ENCODE results near the gene BPIFB1.

The BPIFB1 gene

GRCh38 chr20:33305589-33306057, 22.6 kb downstream of the BPIFB1 start:
- Histone ChIP-seq H3K36me3 (ENCODE audit: control insufficient read depth, insufficient read depth, low read length) (no peaks in the 10 kb centered on the region), H3K4me3 (ENCODE audit: low read length) (no peak overlapping the region), H3K9ac (ENCODE audit: low read length) (no peak overlapping the region), H3K4me1 (ENCODE audit: control insufficient read depth, insufficient read depth, low read length) (no peaks in the 10 kb centered on the region), H3K27me3 (ENCODE audit: control insufficient read depth, insufficient read depth, low read length) (no peaks in the 10 kb centered on the region), H3K9me3 (ENCODE audit: control insufficient read depth, low read length) (no peaks in the 10 kb centered on the region)

GRCh38 chr20:33306228-33306627, 23.2 kb downstream of the BPIFB1 start:
- H3K4me3 ChIP-seq (ENCODE audit: low read length) = no peak overlapping the region
- H3K36me3 ChIP-seq (ENCODE audit: control insufficient read depth, insufficient read depth, low read length) = no peaks in the 10 kb centered on the region
- no peaks in the 10 kb centered on the region for H3K9me3 ChIP-seq (ENCODE audit: control insufficient read depth, low read length)
- H3K27me3 ChIP-seq (ENCODE audit: control insufficient read depth, insufficient read depth, low read length) = no peaks in the 10 kb centered on the region
- H3K9ac ChIP-seq (ENCODE audit: low read length) = no peak overlapping the region
- H3K4me1 ChIP-seq (ENCODE audit: control insufficient read depth, insufficient read depth, low read length) = no peaks in the 10 kb centered on the region

- Histone ChIP-seq H3K27me3 (ENCODE audit: control insufficient read depth, insufficient read depth, low read length) (no peaks in the 10 kb centered on the region), H3K4me3 (ENCODE audit: low read length) (no peak overlapping the region), H3K9ac (ENCODE audit: low read length) (no peak overlapping the region), H3K4me1 (ENCODE audit: control insufficient read depth, insufficient read depth, low read length) (no peaks in the 10 kb centered on the region), H3K36me3 (ENCODE audit: control insufficient read depth, insufficient read depth, low read length) (no peaks in the 10 kb centered on the region), H3K9me3 (ENCODE audit: control insufficient read depth, low read length) (no peaks in the 10 kb centered on the region)
These were observed 23.8 kb downstream of the BPIFB1 start for GRCh38 chr20:33306807-33307206.

- H3K9ac ChIP-seq (ENCODE audit: low read length) = no peak overlapping the region
- no peaks in the 10 kb centered on the region for H3K27me3 ChIP-seq (ENCODE audit: control insufficient read depth, insufficient read depth, low read length)
- H3K4me3 ChIP-seq (ENCODE audit: low read length) = no peak overlapping the region
- no peaks in the 10 kb centered on the region for H3K36me3 ChIP-seq (ENCODE audit: control insufficient read depth, insufficient read depth, low read length)
- H3K4me1 ChIP-seq (ENCODE audit: control insufficient read depth, insufficient read depth, low read length) = no peaks in the 10 kb centered on the region
- H3K9me3 ChIP-seq (ENCODE audit: control insufficient read depth, low read length) = no peaks in the 10 kb centered on the region
These were observed 25.7 kb downstream of the BPIFB1 start for GRCh38 chr20:33308668-33309067.

- Histone ChIP-seq H3K36me3 (ENCODE audit: control insufficient read depth, insufficient read depth, low read length) (no peaks in the 10 kb centered on the region), H3K9ac (ENCODE audit: low read length) (no peak overlapping the region), H3K27me3 (ENCODE audit: control insufficient read depth, insufficient read depth, low read length) (no peaks in the 10 kb centered on the region), H3K4me3 (ENCODE audit: low read length) (no peak overlapping the region), H3K4me1 (ENCODE audit: control insufficient read depth, insufficient read depth, low read length) (no peaks in the 10 kb centered on the region), H3K9me3 (ENCODE audit: control insufficient read depth, low read length) (no peaks in the 10 kb centered on the region)
These were observed 26.6 kb downstream of the BPIFB1 start for GRCh38 chr20:33309631-33310030.

GRCh38 chr20:33310327-33310899, 27.4 kb downstream of the BPIFB1 start:
- H3K4me3 ChIP-seq (ENCODE audit: low read length) = no peak overlapping the region
- H3K36me3 ChIP-seq (ENCODE audit: control insufficient read depth, insufficient read depth, low read length) = no peaks in the 10 kb centered on the region
- H3K4me1 ChIP-seq (ENCODE audit: control insufficient read depth, insufficient read depth, low read length) = no peaks in the 10 kb centered on the region
- no peaks in the 10 kb centered on the region for H3K27me3 ChIP-seq (ENCODE audit: control insufficient read depth, insufficient read depth, low read length)
- no peaks in the 10 kb centered on the region for H3K9me3 ChIP-seq (ENCODE audit: control insufficient read depth, low read length)
- no peak overlapping the region for H3K9ac ChIP-seq (ENCODE audit: low read length)

- no peaks in the 10 kb centered on the region for H3K36me3 ChIP-seq (ENCODE audit: control insufficient read depth, insufficient read depth, low read length)
- H3K4me1 ChIP-seq (ENCODE audit: control insufficient read depth, insufficient read depth, low read length) = no peaks in the 10 kb centered on the region
- H3K9me3 ChIP-seq (ENCODE audit: control insufficient read depth, low read length) = no peaks in the 10 kb centered on the region
- H3K27me3 ChIP-seq (ENCODE audit: control insufficient read depth, insufficient read depth, low read length) = no peaks in the 10 kb centered on the region
- no peak overlapping the region for H3K9ac ChIP-seq (ENCODE audit: low read length)
- H3K4me3 ChIP-seq (ENCODE audit: low read length) = no peak overlapping the region
These were observed 28.0 kb downstream of the BPIFB1 start for GRCh38 chr20:33311011-33311410.

GRCh38 chr20:33311996-33312395, 29.0 kb downstream of the BPIFB1 start:
- H3K9me3 ChIP-seq (ENCODE audit: control insufficient read depth, low read length) = no peaks in the 10 kb centered on the region
- no peak overlapping the region for H3K4me3 ChIP-seq (ENCODE audit: low read length)
- H3K4me1 ChIP-seq (ENCODE audit: control insufficient read depth, insufficient read depth, low read length) = no peaks in the 10 kb centered on the region
- no peak overlapping the region for H3K9ac ChIP-seq (ENCODE audit: low read length)
- H3K36me3 ChIP-seq (ENCODE audit: control insufficient read depth, insufficient read depth, low read length) = no peaks in the 10 kb centered on the region
- no peaks in the 10 kb centered on the region for H3K27me3 ChIP-seq (ENCODE audit: control insufficient read depth, insufficient read depth, low read length)

- H3K36me3 ChIP-seq (ENCODE audit: control insufficient read depth, insufficient read depth, low read length) = no peaks in the 10 kb centered on the region
- no peak overlapping the region for H3K9ac ChIP-seq (ENCODE audit: low read length)
- H3K4me1 ChIP-seq (ENCODE audit: control insufficient read depth, insufficient read depth, low read length) = no peaks in the 10 kb centered on the region
- no peaks in the 10 kb centered on the region for H3K9me3 ChIP-seq (ENCODE audit: control insufficient read depth, low read length)
- no peak overlapping the region for H3K4me3 ChIP-seq (ENCODE audit: low read length)
- no peaks in the 10 kb centered on the region for H3K27me3 ChIP-seq (ENCODE audit: control insufficient read depth, insufficient read depth, low read length)
These were observed 29.6 kb downstream of the BPIFB1 start for GRCh38 chr20:33312583-33312982.

- Histone ChIP-seq H3K9me3 (ENCODE audit: control insufficient read depth, low read length) (no peaks in the 10 kb centered on the region), H3K4me1 (ENCODE audit: control insufficient read depth, insufficient read depth, low read length) (no peaks in the 10 kb centered on the region), H3K36me3 (ENCODE audit: control insufficient read depth, insufficient read depth, low read length) (no peaks in the 10 kb centered on the region), H3K9ac (ENCODE audit: low read length) (no peak overlapping the region), H3K27me3 (ENCODE audit: control insufficient read depth, insufficient read depth, low read length) (no peaks in the 10 kb centered on the region), H3K4me3 (ENCODE audit: low read length) (no peak overlapping the region)
These were observed 30.8 kb downstream of the BPIFB1 start for GRCh38 chr20:33313686-33314314.

- Histone ChIP-seq H3K9me3 (ENCODE audit: control insufficient read depth, low read length) (no peaks in the 10 kb centered on the region), H3K36me3 (ENCODE audit: control insufficient read depth, insufficient read depth, low read length) (no peaks in the 10 kb centered on the region), H3K4me3 (ENCODE audit: low read length) (no peak overlapping the region), H3K4me1 (ENCODE audit: control insufficient read depth, insufficient read depth, low read length) (no peaks in the 10 kb centered on the region), H3K9ac (ENCODE audit: low read length) (no peak overlapping the region), H3K27me3 (ENCODE audit: control insufficient read depth, insufficient read depth, low read length) (peaks cover 4% of the 10 kb centered on the region)
These were observed 33.3 kb downstream of the BPIFB1 start for GRCh38 chr20:33316343-33316742.

GRCh38 chr20:33316958-33317357, 33.9 kb downstream of the BPIFB1 start:
- no peak overlapping the region for H3K9ac ChIP-seq (ENCODE audit: low read length)
- H3K4me1 ChIP-seq (ENCODE audit: control insufficient read depth, insufficient read depth, low read length) = no peaks in the 10 kb centered on the region
- H3K9me3 ChIP-seq (ENCODE audit: control insufficient read depth, low read length) = no peaks in the 10 kb centered on the region
- H3K36me3 ChIP-seq (ENCODE audit: control insufficient read depth, insufficient read depth, low read length) = no peaks in the 10 kb centered on the region
- H3K27me3 ChIP-seq (ENCODE audit: control insufficient read depth, insufficient read depth, low read length) = peaks cover 4% of the 10 kb centered on the region
- no peak overlapping the region for H3K4me3 ChIP-seq (ENCODE audit: low read length)

Measured in mucosa of stomach (tissue), 1 donor.